Measurements from ENCODE around the gene RASAL2. TPM values are rescaled to one million over a fixed set of nuclear protein-coding genes. Genes with fewer than 3 reads are reported as not detected.

Gene RASAL2
- total RNA-seq (2022), result 56.9 and 62.4 TPM in 2 replicates
- percentile 96 among the genes with signal in this experiment for Bru-seq, nascent RNA
- BruChase-seq, experiment 1, labeled RNA remaining after a 6-hour chase, result percentile 82 among the genes with signal in this experiment
- BruChase-seq, experiment 2, labeled RNA remaining after a 2-hour chase, result percentile 88 among the genes with signal in this experiment
- long read RNA-seq, full-length matches to known transcripts, result 5 of 38 reads
- long read RNA-seq, partial matches to known transcripts, result 20 of 38 reads
- long read RNA-seq, other reads (novel, unspliced or antisense), result 13 of 38 reads

GRCh38 chr1:178093951-178094738 lies at the start of gene RASAL2:
RASAL2 (plus strand) TSS chr1:178094104; CDS start chr1:178094493, 389 bp downstream.
- BruUV-seq (replicated peaks), result no TSS peak
- H3K4me1 Mint-ChIP-seq (ENCODE audit: insufficient read depth, unreplicated experiment), result peaks cover 43% of the 10 kb centered on the region
- TF ChIP-seq CTCF (IDR thresholded peaks at IDR 0.05; ENCODE audit: unreplicated experiment), result no peak

GRCh38 chr1:178046591-178047270 lies 47.2 kb upstream of the RASAL2 start:
- ChIA-PET CTCF (interaction anchor here (0.5 to 6.2 kb wide), 5 partner anchors 15 to 1607 kb away, joined by 3 to 34 read pairs (median 5); no protein-coding TSS in a partner anchor), POLR2A (no interaction called here)
- intact Hi-C loops (cut with micrococcal nuclease), result no loop called here
- no peaks in the 10 kb centered on the region for H3K4me1 Mint-ChIP-seq (ENCODE audit: insufficient read depth, unreplicated experiment)
- H3K4me3 Mint-ChIP-seq (ENCODE audit: unreplicated experiment), result no peak overlapping the region
- H3K27me3 Mint-ChIP-seq (ENCODE audit: insufficient read depth, unreplicated experiment), result no peaks in the 10 kb centered on the region
- no peak for DNase-seq (ENCODE audit: unreplicated experiment)
- no peaks in the 10 kb centered on the region for H3K9me3 Mint-ChIP-seq (ENCODE audit: unreplicated experiment)
- no peak overlapping the region for H3K27ac Mint-ChIP-seq (ENCODE audit: low read depth, unreplicated experiment)
- H3K36me3 Mint-ChIP-seq (ENCODE audit: insufficient read depth, unreplicated experiment), result no peaks in the 10 kb centered on the region
- TF ChIP-seq CTCF (IDR thresholded peaks at IDR 0.05; ENCODE audit: unreplicated experiment), result no peak
- BruUV-seq (replicated peaks), result no TSS peak

More at GRCh38 chr1:178093951-178094738, at the start of gene RASAL2:
- Mint-ChIP-seq H3K9me3 (ENCODE audit: unreplicated experiment) (no peaks in the 10 kb centered on the region), H3K36me3 (ENCODE audit: insufficient read depth, unreplicated experiment) (no peaks in the 10 kb centered on the region), H3K27ac (ENCODE audit: low read depth, unreplicated experiment) (peak within 1 kb of the TSS; percentile 96), H3K4me3 (ENCODE audit: unreplicated experiment) (peak within 1 kb of the TSS; percentile 82), H3K27me3 (ENCODE audit: insufficient read depth, unreplicated experiment) (no peaks in the 10 kb centered on the region)
- ChIA-PET POLR2A (interaction anchor here (0.6 to 9.0 kb wide), 40 partner anchors 8 to 1109 kb away, joined by 3 to 100 read pairs (median 5); no protein-coding TSS in a partner anchor), CTCF (interaction anchor here (0.6 to 4.3 kb wide), 43 partner anchors 10 to 207 kb away, joined by 3 to 47 read pairs (median 4); no protein-coding TSS in a partner anchor)
- DNase-seq (ENCODE audit: unreplicated experiment), result peak; percentile 75
- intact Hi-C loops (cut with micrococcal nuclease), result loop anchor here (1.0 to 5.0 kb wide), 6 partner anchors 32 to 189 kb away; no protein-coding TSS in a partner anchor

- no peak for TF ChIP-seq CTCF (IDR thresholded peaks at IDR 0.05; ENCODE audit: unreplicated experiment)
- CTCF ChIA-PET, result interaction anchor here (0.6 to 6.2 kb wide), 7 partner anchors 18 to 612 kb away, joined by 3 to 81 read pairs (median 4); no protein-coding TSS in a partner anchor
- POLR2A ChIA-PET, result interaction anchor here (1.0 kb wide), 1 partner anchor 39 kb away, joined by 3 read pairs; no protein-coding TSS in a partner anchor
- no peak for DNase-seq (ENCODE audit: unreplicated experiment)
- no peak overlapping the region for H3K27ac Mint-ChIP-seq (ENCODE audit: low read depth, unreplicated experiment)
- no peaks in the 10 kb centered on the region for H3K9me3 Mint-ChIP-seq (ENCODE audit: unreplicated experiment)
- H3K27me3 Mint-ChIP-seq (ENCODE audit: insufficient read depth, unreplicated experiment), result no peaks in the 10 kb centered on the region
- no peak overlapping the region for H3K4me3 Mint-ChIP-seq (ENCODE audit: unreplicated experiment)
- no peaks in the 10 kb centered on the region for H3K4me1 Mint-ChIP-seq (ENCODE audit: insufficient read depth, unreplicated experiment)
- BruUV-seq (replicated peaks), result no TSS peak
- H3K36me3 Mint-ChIP-seq (ENCODE audit: insufficient read depth, unreplicated experiment), result no peaks in the 10 kb centered on the region
- intact Hi-C loops (cut with micrococcal nuclease), result no loop called here
These were observed 46.4 kb upstream of the RASAL2 start for GRCh38 chr1:178047403-178048093.

All from MCF 10A (cell line).